ENCODE data around the gene VAV2.
"Not testable (repeated sequence)": the region's sequence is repeated elsewhere in the genome, so short reads cannot be mapped to it uniquely, and the experiment has no call there.

VAV2 gene

DNA sequence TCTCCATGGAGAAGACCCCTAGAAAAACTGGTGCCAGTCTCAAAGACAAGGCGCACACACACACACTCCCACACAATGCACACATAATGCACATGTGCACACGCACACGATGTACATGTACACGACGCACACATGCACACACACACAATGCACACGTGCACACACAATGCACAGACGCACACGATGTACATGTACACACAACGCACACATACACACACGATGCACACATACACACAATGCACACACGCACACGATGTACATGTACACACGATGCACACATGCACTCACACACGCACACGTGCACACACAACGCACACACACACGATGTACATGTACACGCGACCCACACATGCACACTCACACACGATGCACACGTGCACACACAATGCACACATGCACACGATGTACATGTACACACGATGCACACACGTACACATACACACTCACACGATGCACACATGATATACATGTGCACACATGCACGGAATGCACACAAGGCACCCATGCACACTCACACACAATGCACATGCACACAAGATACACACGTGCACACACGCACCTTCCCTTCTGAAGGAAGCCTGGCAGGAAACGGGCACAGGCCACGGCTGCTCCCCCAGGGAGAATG, 76.5 kb downstream of the VAV2 start:
- no peak for DNase-seq (ENCODE audit: low spot score)

GRCh38 chr9:133914442-133915342, 77.4 kb downstream of the VAV2 start:
- DNase-seq (ENCODE audit: low spot score), result no peak

DNA sequence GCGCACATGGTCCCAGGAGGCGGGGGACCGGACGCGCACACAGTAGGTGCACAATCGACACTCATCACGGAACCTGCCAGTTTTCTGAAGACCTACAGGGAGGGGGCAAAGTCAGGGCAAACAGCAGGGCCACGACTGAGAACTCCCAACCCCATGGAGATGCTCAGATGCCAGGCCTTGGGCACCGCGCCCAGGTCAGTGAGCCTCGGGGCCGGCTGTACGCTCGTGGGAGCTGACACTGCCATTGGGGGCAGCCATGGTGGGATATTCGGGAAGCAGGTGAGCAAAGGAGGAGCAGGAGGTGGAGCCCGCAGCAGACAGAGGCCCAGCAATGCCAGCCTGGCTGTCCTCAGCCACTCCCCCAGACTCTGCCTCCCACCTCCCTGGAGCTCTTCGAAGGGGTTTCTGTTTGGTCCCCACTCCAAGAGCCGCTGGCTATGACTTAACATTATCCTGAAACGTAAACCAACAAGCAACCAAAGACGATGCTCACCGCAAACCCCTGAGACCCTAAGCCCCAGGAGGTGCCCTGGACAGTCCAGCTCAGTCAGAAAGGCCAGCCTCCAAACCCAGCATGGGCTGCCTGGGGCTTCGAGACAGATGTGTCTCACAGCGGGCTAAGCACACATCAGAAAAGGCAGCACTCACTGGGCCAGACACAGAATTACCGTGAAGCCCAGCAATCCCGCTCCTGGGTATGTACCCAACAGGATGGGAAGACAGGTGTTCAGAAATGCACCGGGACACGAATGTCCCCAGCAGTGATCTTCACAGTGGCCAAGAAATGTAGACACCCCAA, 78.4 kb downstream of the VAV2 start:
- DNase-seq (ENCODE audit: low spot score), result no peak

DNA sequence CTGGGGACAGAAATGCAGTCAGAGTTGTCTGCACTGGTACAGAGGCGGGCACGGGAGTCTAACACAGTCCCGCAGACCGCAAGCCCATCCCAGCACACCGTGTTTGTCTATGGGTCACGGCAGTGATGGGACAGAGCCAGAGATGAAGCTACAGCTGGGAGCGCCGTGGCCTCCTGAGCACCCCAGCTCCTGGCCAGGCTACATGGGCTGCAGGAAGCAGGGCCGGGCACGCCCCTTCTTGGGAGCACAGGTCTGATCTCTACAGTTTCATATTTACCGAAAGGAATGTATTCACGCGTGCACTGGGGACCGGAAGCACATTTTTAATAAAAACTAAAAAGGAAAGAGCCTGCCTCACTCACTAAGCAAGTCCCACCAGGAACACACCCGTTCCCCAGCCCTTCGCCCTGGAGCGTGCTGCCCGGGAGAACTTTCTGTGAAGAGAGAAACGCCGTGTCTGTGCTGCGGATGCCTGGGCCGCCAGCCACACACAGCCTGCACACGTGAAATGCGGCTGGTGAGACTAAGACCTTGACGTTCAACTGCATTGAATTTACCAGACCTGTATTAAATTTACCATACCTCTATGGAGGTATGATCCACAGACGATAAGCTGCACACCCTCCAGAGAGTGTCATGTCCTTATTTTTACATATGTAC, 81.1 kb downstream of the VAV2 start:
- DNase-seq (ENCODE audit: low spot score), result no peak

DNA sequence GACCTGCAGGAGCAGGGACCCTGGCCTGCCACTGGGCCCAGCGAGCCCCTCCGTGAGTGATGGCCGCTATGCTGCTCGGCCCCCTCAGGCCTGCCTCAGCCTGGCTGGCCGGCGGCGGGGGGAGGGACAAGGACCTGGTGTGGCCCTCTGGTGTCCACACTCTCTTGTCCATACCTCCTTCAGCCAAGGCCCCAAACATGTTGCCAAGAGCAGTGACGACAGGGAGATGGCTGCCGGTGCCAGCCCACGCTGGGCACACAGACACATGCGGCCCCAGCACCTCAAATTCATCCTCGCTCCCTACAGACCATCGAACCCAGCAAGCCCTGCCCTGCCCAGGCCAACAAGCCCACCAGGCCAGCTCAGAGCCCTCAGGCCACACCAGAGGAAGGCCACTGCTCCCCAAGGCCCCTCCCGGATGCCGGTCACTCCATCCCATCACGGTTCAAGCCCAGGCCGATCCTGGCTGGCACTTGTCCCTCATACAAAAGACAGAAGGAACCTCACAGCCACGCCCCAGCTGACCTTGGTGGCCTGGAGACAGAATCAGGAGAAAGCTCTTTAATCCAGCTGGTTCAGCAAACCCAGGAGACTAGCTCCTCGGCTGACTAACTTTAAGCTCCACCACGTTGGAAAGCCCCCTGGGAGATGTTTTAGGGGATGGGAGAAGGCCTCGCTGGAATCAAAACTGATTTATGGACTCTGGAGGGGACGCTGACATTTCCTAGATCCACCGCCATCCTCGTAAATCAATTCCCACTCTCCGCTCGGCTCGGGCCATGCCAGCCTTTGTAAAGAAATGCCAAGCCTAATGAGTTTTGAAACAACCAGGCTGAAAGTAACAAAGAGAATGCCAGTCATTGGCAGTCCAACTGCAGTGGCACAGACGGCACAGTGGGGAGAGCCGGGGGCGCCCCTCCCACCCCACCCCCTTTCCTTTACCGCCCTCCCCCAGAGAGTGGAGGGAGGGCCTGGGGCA, 84.9 kb downstream of the VAV2 start:
- no peak for DNase-seq (ENCODE audit: low spot score)

DNA sequence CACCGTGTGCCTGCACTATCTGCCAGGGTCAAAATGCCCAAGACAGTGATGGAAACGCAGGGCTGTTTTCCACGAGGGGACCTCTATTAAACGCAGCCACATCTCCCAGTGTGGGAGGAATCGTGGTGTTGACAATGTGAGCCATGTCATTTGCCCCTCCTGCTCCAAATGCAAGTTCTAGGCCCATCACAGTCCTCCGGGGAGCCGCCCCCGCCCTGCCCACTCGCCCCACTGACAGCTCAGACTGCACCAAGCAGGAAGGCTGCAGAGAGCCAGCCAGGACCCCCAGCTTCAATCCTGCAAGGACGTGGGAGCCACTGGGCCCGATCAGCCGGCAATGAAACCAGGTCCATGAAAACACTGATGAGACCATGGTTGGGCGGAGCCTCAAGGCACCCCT, 85.9 kb downstream of the VAV2 start:
- DNase-seq (ENCODE audit: low spot score), result no peak

- DNase-seq (ENCODE audit: low spot score), result no peak
Observed at GRCh38 chr9:133905493-133905892, 86.6 kb downstream of the VAV2 start.

GRCh38 chr9:133904346-133905090, 87.6 kb downstream of the VAV2 start:
- DNase-seq (ENCODE audit: low spot score), result no peak

DNA sequence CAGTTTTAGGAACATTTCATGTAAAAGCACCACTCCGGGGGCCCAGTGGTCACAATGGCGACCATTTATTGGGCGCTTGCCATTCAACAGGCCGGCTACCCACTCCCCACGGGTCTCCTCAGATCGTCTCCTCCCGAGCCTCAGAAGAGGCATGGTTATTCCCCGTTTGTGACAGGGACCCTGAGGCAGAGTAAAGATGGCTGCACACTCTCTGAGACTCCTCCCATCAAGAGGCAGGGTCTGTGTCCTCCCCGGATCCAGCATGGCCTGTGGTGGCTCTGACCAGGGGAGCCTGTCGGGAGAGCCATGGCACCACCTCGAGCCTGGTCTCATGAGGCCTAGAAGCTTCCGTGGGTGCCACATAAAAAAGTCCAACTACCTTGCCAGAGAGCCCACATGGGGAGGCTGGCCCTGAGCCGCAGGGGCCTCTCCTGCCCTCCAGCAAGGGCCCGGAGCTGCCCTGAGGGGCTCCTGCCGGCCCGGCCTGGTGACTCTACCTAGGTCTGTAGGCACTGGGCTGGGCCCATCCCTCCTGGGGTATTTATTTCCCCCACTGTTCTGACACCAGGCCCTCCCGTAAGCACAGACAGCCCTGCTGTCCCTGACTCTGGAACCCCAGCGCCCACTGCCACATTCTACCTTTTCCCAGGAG, 90.8 kb downstream of the VAV2 start:
- DNase-seq (ENCODE audit: low spot score), result no peak

GRCh38 chr9:133897675-133898074, 94.4 kb downstream of the VAV2 start:
- no peak for DNase-seq (ENCODE audit: low spot score)

- not testable (repeated sequence) for DNase-seq (ENCODE audit: low spot score)
Observed at GRCh38 chr9:133896007-133896406, 96.1 kb downstream of the VAV2 start.

DNA sequence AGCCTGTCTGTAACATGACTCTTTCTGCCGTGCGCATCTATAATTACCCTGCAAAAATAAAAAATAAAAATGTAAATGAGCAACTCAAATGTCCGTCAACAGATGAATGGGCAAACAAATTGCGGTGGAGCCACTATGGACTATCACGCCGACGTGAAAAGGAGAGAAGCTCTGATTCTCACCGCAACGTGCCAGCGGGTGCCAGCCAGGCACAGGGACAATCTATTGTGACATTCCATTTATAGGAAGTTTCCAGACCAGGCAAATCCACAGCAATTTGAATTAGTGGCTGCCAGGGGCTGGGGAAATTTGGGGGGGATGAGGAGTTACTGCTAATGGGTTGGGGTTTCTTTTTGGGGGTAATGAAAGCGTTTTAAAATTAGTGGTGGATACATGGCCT, 96.8 kb downstream of the VAV2 start:
- DNase-seq (ENCODE audit: low spot score), result no peak

DNA sequence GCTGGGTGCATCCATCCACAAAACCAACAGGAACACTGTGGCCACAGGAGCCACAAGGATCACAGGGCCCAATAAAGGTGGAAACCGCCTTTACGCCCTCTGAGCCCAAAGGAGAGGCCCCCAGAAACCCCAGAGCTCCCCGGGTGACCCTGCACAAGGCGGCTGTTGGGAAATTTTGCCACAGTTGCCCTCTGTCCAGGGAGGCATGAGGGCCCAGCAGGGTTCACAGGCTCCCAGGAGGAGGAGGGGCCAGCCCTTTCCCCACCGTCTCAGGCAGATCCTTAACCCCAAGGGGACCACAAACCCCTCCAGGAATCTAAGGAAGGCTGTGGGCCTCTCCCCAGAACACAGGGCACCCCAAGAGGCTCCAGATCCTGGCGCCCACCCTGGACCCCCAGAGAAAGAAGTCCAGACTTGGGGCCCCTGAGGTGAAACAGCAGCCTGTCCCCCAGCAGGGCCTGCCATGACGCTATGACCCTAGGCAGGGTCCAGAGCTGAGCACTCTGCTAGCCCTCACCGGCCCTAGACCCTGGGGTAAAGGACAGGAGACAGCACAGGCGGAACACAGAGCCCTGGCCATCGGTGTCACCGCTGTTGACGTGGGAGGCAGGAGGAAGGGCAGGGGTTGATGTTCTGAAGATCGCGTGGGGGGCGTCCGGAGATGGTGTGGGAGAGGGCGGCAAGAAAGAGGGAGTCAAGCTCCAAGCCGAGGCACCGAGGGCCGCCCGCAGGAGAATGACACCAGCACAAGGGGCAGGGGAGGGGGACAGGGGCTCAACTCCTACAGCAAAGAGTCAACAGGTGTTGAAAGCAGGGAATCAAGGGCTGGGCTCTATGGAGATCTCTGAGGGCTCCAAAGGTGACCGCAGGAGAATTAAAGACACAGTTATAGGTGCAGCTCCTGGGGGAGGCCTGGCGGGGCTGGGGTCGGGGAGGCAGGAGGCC, 97.5 kb downstream of the VAV2 start:
- DNase-seq (ENCODE audit: low spot score), result no peak

- no peak for DNase-seq (ENCODE audit: low spot score)
Observed at GRCh38 chr9:133893191-133893994, 98.7 kb downstream of the VAV2 start.

DNA sequence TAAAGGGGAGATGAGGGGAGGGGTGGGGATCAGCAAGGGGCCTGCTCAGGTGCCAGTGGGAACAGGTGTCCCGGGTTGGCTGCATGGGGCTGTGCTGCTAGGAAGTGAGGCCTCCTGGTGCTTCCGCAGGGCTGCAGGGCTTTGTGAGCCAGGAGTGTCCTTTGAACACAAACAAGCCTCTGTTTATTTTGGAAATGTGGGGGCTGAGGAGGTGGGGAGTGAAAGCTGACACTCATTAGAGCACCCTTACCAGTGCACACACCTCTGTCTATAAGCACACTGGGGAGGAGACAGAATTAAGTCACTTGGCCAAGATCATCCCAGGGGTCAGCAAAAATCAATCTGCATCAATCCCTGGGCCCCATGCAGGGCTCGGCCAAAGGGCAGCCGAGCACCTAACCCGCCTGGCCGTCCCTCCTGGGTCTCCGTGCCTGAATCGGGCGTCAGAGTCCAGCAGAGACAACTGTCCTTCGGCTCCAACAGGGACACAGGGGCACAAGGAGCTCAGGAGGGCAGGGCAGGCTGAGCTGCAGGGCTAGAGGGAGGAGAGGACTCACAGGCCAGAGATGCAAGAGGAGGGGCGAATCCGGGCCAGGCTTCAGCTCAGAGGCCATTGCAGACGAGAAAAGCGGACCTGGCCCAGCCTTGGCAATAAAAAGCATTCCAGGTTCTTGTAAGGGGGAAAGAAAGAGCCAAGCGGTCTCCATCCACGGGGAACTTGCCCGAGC, 99.8 kb downstream of the VAV2 start:
- no peak for DNase-seq (ENCODE audit: low spot score)

DNA sequence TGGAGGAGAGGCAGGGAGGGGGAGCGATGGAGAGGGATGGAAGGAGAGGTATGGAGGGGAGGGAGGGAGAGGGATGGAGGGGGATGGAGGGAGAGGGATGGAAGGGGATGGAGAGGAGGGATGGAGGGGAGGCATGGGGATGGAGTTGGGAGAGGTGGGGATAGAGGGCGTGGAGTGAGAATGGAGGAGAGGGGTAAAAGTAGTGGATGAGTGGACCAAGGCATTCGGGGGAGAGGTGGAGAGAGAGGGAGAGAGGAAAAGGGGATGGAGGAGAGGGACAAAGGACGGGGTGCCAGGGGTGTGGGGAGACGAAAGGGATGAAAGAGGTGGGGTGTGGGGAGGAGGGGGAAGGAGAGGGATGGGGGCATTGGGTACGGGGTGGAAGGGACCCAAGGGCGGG, 100.4 kb downstream of the VAV2 start:
- no peak for DNase-seq (ENCODE audit: low spot score)

DNA sequence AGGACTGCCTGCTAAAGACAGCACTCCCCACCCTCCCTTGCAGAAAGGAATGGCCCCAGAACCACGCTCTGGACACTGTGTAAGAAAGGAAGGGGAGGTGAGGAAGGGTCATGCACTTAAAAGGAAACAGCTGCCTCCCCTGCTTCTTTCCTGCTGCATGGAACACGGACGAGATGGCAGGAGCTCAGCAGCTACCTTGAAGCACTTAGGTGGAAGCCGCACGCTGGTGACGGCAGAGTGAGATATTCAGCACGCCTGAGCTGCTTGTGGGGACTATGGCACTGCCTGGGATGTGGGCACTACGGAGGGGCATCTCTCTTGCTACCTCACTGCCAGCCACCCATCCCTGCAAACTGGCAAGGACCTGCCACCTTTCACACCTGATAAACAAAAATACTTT, 101.5 kb downstream of the VAV2 start:
- no peak for DNase-seq (ENCODE audit: low spot score)

Data from left forelimb (tissue), 1 donor.